GM21576 (cell line): ENCODE results near the gene UBIAD1.
"Not testable (repeated sequence)": the region's sequence is repeated elsewhere in the genome, so short reads cannot be mapped to it uniquely, and the experiment has no call there.

Experiments used
- ATAC-seq: cut with Tn5 transposase; IDR thresholded peaks from one replicate; pipeline ENCODE4 v1.9.1; 2021; ENCODE audit warnings: mild to moderate bottlenecking, moderate library complexity; ENCODE audit not compliant: unreplicated experiment

The UBIAD1 gene, protein sequence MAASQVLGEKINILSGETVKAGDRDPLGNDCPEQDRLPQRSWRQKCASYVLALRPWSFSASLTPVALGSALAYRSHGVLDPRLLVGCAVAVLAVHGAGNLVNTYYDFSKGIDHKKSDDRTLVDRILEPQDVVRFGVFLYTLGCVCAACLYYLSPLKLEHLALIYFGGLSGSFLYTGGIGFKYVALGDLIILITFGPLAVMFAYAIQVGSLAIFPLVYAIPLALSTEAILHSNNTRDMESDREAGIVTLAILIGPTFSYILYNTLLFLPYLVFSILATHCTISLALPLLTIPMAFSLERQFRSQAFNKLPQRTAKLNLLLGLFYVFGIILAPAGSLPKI

DNA sequence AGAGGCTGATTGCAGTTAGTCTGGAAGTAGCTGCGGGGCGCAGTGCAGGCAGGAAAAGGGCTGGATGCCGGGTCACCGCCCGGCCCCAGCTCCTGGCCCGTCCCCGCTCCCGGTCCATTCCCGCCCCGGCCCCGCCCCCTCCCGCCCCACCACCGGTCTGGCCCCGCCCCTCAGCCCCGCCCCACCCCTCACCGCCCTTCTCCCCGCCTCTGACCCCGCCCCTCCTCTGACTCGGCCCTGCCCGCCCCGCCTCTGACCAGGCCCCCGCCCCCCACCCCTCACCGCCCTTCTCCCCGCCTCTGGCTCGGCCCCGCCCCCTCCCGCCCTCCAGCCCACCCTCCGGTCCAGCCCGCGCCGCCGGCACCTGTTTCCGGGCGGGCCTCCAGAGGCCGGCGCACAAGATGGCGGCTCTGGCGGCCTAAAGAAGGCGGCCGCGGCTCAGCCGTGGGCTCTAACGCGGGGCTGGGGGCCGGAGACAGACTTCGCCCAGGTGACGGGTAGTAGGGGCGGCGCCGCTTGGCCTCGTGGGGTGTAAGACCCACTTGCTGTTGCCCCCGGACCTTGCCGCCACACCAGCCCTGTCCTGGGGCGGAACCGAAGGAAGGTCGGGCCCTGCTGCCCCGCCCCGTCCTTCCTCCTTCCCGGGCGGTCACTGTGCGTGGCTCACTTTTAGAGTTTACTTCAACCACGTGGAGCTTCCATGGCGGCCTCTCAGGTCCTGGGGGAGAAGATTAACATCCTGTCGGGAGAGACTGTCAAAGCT lies at the start of gene UBIAD1:
UBIAD1 (plus strand) TSS at position 367 of the 763 bp plus-strand sequence; CDS start at position 701, 334 bp downstream.
- ATAC-seq, result peak; percentile 78

DNA sequence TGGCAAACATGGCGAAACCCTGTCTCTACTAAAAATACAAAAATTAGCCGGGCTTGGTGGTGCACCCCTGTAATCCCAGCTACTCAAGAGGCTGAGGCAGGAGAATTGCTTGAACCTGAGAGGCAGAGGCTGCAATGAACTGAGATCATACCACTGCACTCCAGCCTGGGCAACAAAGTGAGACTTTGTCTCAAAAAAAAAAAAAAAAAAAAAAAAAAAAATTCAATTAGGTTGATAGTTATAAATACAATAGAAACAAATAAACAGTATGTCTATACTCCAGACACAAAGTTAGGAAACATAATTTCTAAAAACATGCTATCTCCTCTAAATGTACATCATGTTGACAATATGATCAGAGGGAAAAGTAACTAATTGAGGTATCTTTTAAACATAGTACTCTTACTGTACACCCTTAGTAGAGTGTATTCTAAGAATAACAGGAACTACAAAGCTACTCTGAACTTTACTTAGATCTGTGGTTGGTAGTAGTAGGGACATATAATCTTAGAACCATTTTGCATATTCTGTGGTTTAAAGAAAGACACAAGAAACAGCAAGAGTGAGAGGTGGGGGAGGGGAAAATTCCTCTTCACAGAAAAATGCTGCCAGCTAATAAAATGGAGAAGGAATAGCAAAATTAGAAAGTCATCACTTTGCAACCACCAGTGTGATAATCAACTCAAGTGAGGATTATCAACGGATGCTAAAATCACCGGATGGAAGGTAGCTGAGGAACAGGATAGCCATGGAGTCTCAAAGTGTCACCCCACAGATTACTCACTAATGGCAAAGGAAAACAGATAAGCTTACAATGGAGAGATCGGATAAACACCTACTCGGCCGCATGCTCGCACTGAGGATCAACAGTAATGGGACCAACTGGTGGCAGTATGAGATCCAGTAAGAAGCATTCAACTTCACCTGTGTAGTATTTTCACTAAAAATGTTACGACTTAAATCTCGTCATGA lies 45.6 kb upstream of the UBIAD1 start:
- ATAC-seq, result peak; percentile 66

DNA sequence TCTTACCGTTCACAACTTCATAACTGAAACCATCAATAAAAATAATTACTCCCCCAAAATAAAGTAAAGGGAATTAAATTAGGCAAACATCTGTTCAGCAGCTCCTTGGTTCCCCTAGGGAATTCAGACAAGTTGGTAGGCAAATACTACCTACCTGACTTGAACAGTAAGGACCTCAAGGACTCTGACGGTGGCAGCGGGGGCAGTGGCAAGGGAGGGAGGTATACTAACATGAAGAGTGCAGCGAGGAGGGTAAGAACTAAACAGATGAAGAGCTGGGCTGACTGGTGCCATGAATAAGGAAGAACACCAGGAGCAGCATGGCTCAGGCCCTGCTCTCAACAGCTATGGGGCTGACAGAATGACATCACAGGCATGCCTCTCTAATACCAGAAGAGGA lies 43.8 kb upstream of the UBIAD1 start:
- no peak for ATAC-seq

DNA sequence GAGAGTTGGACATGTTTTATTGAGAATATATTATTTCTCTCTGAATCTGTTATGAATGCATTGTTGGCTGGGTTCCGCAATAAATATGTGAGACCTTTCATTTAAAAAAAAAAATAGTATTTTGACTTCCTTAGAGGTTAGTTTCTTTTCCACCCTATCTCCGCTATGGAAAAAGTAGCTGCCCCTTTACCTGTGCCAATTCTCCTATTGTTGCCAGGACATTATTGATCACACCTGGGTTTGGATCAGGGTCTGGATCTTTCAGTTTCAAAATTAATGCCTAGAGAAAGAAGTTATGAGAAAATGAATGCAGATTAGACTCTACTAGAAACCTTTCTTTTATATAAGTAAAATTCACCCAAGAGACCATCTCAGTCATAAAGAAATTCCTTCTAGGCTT lies 39.8 kb upstream of the UBIAD1 start:
- ATAC-seq, result no peak

DNA sequence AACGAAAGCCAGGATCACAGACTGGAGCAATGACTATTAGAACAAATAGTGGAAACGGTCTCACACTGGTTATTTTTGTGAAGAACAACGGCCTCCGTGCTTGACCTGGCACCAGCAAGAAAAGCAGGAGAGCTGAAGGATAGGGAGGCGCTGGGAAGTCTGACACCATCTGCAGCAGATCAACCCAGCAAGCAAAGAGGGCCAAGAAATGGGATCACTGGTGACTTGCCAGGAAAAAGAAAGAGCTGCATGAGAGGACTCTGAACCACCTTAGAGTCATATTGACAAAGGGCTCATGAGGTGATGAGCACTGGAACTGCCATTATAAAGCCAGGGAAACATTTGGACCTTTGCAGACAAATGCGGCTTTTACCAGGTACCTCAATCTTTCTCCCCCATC lies 35.6 kb upstream of the UBIAD1 start:
- ATAC-seq, result no peak

DNA sequence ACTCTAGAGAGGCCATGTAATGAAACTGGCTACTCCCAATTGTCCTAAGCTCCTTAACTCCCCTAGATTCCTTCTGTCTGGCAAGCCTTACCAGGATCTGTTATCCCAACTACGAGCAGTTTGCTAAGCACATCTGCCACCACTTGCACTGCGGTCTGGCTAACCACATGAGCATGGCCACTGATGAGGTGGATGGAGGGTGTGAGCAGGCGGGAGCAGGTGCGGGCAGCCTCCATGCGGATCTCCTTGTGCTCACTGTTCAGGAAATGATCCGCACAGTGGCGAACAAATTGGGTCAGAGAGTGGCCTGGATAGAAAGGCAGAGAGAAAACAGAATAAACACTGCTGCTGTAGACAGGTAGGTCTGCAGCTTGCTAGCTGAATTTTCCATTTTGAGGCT lies 34.7 kb upstream of the UBIAD1 start:
- no peak for ATAC-seq

DNA sequence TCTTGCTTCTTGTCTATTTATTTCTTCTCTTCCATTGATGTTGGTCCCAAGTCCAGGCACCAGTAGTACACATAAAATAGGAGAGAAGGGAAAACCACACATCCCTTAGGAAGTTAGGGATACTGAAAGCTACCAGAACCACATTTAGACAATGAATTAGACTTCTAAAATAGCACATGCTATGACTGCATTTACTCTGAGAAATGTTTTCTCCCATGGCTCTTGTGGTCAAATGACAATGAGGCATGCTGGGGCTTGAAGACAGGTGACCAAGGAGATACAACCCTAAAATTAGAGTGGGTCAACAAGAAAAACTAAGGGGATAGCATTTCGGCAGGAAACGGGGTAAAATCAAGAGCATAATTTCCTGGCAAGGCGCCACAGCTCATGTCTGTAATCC lies 27.8 kb upstream of the UBIAD1 start:
- ATAC-seq, result no peak

DNA sequence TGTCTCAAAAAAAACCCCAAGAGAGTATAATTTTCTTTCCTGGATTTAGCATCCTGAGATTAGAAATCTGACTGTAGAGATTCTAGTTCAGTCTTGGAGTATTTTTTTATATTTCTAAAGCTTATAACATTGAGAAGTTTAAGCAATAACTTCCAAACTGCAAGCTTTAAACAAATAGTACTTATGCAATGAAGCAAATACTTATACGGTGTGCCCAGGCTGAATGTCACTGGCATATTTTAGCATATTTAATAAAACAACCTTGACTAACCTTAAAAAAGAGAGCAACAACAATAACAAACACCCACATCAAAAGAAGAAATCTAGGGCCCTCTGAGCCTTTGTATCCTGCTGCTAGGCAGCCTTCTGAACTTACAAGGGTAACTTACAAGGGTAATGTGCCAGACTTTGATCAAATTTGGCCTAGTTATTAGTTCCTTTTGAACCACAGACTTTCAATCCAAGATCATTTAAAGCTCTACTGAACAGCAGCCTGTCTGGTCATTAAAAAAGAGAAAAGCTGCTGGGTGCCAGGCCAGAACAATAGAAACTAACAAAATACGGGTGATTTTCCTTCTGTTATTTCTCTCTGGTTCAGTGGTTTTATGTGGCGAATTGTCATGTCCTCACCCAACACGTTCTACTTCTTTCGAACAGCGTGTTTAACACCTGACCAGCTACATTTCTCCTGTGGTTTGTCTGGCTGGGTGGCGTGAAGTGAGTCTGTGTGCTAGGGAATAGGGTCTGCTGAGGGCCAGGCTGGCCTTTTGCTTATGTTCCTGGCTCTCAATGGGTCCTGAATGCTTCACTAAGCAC lies 26.9 kb upstream of the UBIAD1 start:
- no peak for ATAC-seq

DNA sequence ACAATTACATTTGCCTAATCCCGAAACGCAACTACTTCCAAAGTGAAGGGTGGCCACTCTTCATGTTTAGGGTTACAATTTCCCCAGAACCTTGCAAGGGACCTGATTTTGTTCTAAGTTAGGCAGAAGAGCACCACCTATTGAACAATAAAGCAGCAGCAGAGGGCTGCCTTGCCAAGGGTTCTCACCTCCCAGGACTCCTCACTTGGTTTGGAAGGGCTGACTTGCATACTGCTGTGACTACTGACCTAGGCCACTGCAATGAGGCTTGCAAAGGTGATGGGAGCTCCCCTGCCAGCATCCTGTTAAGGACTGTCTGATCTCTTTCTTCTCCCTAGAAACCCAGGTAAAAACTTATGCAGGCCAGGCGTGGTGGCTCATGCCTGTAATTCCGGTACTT lies 24.8 kb upstream of the UBIAD1 start:
- no peak for ATAC-seq

DNA sequence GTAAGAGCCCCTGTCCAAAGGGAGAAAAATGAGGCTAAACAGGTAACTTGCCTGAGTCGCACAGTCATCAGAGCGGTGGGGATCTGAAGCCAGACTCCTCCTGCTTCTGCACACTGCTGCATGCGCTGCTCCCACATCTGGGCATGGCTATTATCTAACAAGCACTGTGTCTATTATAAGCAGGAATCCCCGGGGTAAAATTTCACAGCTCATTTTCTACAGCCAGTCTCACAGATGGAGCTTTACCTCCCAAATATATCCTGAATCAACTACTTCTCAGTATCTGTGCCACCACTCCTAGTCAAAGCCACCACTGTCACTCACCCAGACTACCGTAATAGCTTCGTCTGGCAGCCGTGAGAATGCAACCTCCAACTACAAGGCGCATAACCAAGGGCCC lies 20.5 kb upstream of the UBIAD1 start:
- ATAC-seq, result no peak

DNA sequence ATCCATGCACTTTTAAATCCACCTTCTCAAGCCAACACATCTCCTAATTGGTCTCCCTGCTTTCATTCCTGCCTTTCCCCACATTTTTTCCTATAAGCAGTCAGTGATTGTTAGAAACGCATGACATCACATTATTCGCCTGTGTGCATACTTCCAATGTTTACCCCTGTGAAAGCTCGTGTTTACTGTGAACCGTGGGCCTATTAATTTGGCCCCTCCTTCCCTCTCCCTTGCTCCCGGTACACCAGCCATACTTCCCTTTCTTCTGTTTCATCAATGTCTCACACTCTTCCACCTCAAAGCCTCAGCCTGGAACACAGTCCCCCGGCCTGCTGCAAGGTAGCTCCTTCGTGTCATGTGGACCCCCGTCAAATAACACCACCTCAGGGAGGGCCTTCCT lies 19.8 kb upstream of the UBIAD1 start:
- ATAC-seq, result no peak

DNA sequence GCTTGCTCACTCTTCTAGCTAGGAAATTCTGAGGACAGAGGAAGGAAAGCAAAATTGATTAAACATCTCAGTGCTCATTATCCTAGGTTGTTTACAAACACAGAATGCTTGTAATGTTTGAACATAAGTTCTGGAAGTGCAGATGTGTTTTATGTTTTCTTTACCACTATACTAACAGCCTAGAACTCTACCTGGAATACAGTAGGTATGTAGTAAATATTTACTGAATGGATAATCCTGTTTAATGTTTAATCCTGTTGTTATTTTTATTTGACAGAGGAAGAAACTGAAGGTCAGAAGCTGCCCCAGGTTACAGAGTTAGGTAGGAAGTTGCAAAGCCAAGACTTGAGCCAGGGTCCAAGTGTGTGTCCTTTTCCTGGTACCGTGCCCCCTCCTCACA lies 16.7 kb upstream of the UBIAD1 start:
- no peak for ATAC-seq

DNA sequence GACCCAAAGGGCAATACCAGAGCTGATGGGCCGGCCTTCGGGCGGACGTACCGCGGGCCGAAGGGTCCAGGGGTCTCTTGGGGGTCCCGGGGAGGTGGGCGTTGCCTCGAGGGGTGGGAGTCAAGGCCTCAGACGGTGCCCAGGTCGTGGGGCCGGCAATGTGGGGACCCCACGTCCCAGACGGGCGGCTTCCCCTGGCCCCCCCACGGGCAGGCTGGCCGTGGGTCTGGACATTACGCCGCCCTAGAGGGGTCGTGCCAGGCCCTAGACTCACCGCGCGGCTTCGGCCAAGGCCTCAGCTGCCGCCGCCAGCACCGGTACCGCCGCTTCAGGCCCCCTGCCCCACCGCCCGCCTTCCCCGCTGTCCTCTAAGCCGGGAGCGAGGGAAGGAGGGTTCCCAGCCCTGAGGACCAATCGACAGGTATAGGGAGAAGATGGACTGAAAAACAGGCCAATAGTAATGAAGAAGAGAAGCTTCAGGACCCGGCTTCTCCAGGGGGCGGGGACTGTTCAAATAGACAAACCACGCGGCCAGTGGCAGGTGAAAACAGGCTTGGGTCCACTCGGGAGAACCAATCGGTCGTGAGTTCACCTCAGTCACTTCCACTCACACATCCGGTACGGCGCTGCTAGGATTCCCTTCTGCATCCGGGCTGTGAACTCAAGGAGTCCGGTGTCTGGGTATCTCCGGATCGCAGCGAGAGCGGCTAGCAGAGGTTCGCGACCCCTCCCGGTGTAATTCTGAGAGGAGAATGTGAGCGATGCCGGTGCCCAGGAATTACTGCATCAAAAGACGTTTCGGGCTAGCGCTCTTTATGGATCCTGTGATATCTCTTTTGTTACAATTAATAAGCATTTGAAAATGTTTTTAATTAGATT lies 10.6 kb upstream of the UBIAD1 start, which contains the start of gene MTOR:
MTOR (minus strand) TSS at position 381 of the 879 bp plus-strand sequence. CDS start 3,142 bp downstream, outside the sequence.
- peak; percentile 96 for ATAC-seq

DNA sequence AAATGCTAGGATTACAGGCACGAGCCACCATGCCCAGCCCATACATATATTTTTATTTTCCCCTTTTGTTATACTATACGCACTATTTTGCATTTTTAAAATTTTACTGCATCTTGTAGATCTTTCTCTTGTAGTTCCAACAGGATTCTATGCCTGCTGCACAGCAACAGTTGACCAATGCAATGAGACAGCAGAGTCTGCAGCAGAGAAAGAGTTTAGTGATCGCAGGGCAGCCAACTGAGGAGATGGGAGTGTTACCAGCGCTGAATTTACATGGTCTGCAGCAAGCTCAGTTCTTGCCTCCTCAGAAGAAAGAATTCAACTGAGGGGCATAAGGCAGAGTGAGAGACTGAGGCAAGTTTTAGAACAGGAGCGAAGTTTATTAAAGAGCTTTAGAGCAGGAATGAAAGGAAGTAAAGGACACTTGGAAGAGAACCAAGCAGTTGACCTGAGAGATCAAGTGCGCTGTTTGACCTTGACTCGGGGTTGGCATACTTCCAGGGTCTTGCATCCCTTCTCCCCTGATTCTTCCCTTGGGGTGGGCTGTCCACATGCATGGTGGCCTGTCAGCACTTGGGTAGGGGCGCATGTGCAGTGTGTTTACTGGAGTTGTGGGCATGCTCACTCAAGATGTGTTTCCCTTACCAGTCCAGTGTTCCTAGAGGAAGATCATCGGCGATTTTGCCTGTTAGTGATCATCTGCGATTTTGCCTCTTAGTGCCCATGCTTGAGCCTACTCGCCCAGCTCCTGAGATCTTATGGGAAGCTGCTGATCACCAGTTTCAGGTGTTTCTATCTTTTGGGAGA lies 6.5 kb upstream of the UBIAD1 start:
- no peak for ATAC-seq

DNA sequence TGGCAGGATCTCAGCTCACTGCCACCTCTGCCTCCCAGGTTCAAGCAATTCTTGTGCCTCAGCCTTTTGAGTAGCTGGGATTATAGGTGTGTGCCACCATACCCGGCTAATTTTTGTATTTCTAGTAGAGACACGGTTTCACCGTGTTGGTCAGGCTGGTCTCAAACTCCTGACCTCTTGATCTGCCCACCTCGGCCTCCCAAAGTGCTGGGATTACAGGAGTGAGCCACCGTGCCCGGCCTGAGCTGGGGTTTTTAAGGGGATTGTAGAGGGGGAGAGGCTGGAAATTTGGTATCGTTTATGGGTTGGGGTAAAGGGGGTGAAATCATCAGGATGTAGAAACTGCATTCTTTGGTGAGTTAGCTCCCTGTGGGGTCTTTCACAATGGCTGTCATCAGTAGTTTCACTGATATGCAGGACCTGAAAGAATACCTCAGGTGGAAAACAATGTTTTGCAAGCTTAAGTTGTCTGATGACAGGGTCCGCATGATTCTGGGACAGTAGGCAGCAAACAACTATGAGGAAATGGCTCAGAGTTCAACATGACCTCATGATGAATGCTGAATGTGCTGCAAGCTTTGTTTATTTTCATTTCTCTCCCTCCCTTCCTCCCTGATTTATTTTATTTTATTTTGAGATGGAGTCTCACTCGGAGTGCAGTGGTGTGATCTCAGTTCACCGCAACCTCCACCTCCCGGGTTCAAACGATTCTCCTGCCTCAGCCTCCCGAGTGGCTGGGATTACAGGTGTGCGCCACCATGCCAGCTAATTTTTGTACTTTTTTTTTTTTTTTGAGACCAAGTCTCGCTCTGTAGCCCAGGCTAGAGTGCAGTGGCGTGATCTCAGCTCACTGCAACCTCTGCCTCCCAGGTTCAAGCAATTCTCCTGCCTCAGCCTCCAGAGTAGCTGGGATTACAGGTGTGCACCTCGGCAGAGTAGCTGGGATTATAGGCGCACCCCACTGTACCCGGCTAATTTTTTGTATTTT lies 5.4 kb upstream of the UBIAD1 start:
- ATAC-seq, result not testable (repeated sequence)

DNA sequence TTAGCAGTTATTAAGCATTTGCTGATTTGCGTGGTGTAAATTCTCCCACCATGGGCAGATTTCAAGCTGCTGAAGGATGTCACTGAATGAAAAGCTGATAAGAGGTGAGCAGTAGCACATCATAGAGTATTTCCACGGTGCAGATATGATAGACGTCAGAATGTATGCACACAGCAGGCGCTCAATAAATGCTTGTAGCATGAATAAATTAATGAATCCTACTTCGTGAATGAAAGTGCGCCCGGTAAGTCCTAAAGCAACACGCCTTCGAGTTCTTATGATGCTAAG lies 510 bp upstream of the UBIAD1 start:
- no peak for ATAC-seq

DNA sequence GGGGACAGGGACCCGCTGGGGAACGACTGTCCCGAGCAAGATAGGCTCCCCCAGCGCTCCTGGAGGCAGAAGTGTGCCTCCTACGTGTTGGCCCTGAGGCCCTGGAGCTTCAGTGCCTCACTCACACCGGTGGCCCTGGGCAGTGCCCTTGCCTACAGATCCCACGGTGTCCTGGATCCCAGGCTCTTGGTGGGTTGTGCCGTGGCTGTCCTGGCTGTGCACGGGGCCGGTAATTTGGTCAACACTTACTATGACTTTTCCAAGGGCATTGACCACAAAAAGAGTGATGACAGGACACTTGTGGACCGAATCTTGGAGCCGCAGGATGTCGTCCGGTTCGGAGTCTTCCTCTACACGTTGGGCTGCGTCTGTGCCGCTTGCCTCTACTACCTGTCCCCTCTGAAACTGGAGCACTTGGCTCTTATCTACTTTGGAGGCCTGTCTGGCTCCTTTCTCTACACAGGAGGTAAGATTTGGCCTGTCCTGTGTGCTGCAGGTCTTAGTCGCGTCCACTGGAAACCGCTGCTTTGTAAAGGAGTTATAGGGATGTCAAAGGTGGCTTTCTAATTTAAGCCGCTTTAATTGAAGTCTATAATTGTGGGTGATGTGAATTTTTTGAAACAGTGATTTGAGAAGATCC lies 717 bp downstream of the UBIAD1 start:
- ATAC-seq, result no peak
